GM03348 (cell line): ENCODE measurements around the gene GPC6.

ENCODE experiments used
- DNase-seq: peaks from one replicate; pipeline ENCODE4 v3.0.0; 2012; ENCODE audit warnings: low spot score

Gene GPC6

GRCh38 chr13:93848247-93848646, 621.6 kb downstream of the GPC6 start:
- DNase-seq, result no peak

GRCh38 chr13:93851236-93851635, 624.6 kb downstream of the GPC6 start:
- no peak for DNase-seq

- no peak for DNase-seq
These were observed 627.3 kb downstream of the GPC6 start for GRCh38 chr13:93853912-93854311.

GRCh38 chr13:93857126-93857525, 630.5 kb downstream of the GPC6 start:
- peak; percentile 5 for DNase-seq

- DNase-seq, result no peak
These were observed 633.1 kb downstream of the GPC6 start for GRCh38 chr13:93859716-93860115.

- peak; percentile 25 for DNase-seq
These were observed 635.2 kb downstream of the GPC6 start for GRCh38 chr13:93861818-93862217.

- DNase-seq, result no peak
These were observed 635.7 kb downstream of the GPC6 start for GRCh38 chr13:93862259-93862658.

- no peak for DNase-seq
These were observed 638.6 kb downstream of the GPC6 start for GRCh38 chr13:93865235-93865634.

- DNase-seq, result no peak
These were observed 640.9 kb downstream of the GPC6 start for GRCh38 chr13:93867481-93867880.

- DNase-seq, result no peak
These were observed 645.8 kb downstream of the GPC6 start for GRCh38 chr13:93872376-93872775.

GRCh38 chr13:93872786-93873347, 646.3 kb downstream of the GPC6 start:
- no peak for DNase-seq

- DNase-seq, result peak; percentile 4
These were observed 648.9 kb downstream of the GPC6 start for GRCh38 chr13:93875547-93875946.

GRCh38 chr13:93876236-93876635, 649.6 kb downstream of the GPC6 start:
- DNase-seq, result no peak

GRCh38 chr13:93878675-93879074, 652.1 kb downstream of the GPC6 start:
- no peak for DNase-seq

- no peak for DNase-seq
These were observed 654.8 kb downstream of the GPC6 start for GRCh38 chr13:93881411-93881810.

- no peak for DNase-seq
These were observed 655.6 kb downstream of the GPC6 start for GRCh38 chr13:93882086-93882651.

GRCh38 chr13:93889430-93889951, 662.9 kb downstream of the GPC6 start:
- no peak for DNase-seq

- DNase-seq, result no peak
These were observed 673.4 kb downstream of the GPC6 start for GRCh38 chr13:93899981-93900380.

GRCh38 chr13:93900731-93901130, 674.1 kb downstream of the GPC6 start:
- no peak for DNase-seq

- DNase-seq, result no peak
These were observed 677.3 kb downstream of the GPC6 start for GRCh38 chr13:93903909-93904308.

- peak; percentile 70 for DNase-seq
These were observed 688.7 kb downstream of the GPC6 start for GRCh38 chr13:93915269-93915809.

GRCh38 chr13:93922063-93922855, 695.7 kb downstream of the GPC6 start:
- DNase-seq, result no peak

GRCh38 chr13:93925990-93926389, 699.4 kb downstream of the GPC6 start:
- DNase-seq, result no peak
